ENCODE data around the gene SPTBN5.

DNA sequence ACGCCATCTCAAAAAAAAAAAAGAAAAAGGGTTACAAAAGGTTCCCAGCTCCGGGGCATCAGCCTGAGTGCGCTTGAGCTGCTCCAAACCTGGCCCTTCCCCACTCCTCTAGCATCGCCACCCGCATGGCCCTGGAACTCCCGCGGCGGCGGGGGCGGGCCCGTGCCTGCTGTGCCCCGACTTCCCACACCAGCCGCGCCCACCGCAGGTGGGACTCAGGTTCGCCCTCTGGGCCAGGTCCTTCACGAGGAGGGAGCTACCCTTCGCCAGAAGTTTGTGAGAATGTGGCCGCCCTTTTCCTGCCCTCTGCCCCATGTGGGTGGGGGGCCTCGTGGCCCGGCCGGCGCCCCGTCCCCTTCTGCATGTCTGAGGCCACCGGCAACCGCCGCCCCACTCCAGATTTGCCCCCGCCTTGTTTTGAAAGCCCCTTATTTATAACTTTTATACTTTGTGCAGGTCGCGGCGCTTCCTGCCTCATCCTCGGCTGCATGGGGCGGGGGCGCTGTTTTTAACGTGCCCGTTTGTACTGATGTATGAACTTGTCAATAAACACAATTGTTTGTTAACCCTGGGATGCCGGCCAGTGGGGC, 66.5 kb downstream of the SPTBN5 start:
- TF ChIP-seq POLR2A (IDR thresholded peaks at IDR 0.05): no peak
- TF ChIP-seq, protein P1, sequence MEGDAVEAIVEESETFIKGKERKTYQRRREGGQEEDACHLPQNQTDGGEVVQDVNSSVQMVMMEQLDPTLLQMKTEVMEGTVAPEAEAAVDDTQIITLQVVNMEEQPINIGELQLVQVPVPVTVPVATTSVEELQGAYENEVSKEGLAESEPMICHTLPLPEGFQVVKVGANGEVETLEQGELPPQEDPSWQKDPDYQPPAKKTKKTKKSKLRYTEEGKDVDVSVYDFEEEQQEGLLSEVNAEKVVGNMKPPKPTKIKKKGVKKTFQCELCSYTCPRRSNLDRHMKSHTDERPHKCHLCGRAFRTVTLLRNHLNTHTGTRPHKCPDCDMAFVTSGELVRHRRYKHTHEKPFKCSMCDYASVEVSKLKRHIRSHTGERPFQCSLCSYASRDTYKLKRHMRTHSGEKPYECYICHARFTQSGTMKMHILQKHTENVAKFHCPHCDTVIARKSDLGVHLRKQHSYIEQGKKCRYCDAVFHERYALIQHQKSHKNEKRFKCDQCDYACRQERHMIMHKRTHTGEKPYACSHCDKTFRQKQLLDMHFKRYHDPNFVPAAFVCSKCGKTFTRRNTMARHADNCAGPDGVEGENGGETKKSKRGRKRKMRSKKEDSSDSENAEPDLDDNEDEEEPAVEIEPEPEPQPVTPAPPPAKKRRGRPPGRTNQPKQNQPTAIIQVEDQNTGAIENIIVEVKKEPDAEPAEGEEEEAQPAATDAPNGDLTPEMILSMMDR (IDR thresholded peaks at IDR 0.05): no peak
